GM10248 (cell line): ENCODE measurements around the gene FUT8.
A peak's percentile ranks its signal among the peaks of the same experiment; 100 is the strongest.

Experiments
- CTCF ChIA-PET: fragments of 300-600 bp; sonication (Branson Sonifier 250); formaldehyde crosslinking; extraction: SDS; loops from one replicate; lab custom pipeline; 2021; ENCODE audit warnings: antibody characterized with exemption; lab: Yijun Ruan, JAX
- POLR2A ChIA-PET: fragments of 350-650 bp; sonication (Branson Sonifier 250); formaldehyde crosslinking; extraction: SDS; loops from one replicate; lab custom pipeline; 2020; ENCODE audit warnings: antibody characterized with exemption; lab: Yijun Ruan, JAX
- DNase-seq: peaks from one replicate; pipeline ENCODE4 v3.0.0; 2012; ENCODE audit errors: extremely low spot score
- CTCF ChIP-seq: IDR thresholded peaks from 2 replicates; pipeline ENCODE4 v1.5.1; 2012; ENCODE audit warnings: mild to moderate bottlenecking, low read depth; ENCODE audit errors: extremely low read depth, missing control alignments, control extremely low read depth

FUT8 gene

DNA sequence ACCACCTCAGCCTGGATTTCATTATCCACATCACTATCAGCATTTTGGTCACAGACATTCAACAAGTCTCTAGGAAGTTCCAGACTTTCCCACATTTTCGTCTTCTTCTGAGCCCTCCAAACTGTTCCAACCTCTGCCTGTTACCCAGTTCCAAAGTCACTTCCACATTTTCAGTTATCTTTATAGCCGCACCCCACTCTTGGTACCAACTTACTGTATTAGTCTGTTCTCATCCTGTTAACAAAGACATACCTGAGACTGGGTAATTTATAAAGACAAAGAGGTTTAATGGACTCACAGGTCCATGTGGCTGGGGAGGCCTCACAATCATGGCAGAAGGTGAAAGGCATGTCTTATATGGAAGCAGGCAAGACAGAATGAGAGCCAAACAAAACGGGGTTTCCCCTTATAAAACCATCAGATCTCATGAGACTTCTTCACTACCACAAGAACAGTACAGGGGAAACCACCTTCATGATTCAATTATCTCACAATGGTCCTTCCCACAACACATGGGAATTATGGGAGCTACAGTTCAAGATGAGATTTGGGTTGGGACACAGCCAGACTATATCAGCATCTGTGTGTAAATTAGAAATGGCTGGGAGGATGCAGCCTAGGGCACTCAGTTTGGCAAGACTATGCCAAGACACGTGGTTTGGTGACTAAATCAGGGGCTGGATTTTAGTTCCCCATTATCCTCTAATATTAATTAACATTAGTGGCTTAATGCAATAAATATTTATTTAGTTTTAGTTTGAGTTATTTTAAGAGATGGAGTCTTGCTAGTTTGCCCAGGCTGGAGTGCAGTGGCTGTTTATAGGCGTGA is 16.2 kb upstream of the FUT8 start:
- no peak for TF ChIP-seq CTCF
- POLR2A ChIA-PET = no interaction called here
- no peak for DNase-seq
- CTCF ChIA-PET = interaction anchor here (7.2 kb wide), 1 partner anchor 14 kb away, joined by 39 read pairs; no protein-coding TSS in a partner anchor

- no peak for TF ChIP-seq CTCF
- ChIA-PET POLR2A (no interaction called here), CTCF (interaction anchor here (1.0 to 7.2 kb wide), 5 partner anchors 7 to 421 kb away, joined by 3 to 39 read pairs (median 3); no protein-coding TSS in a partner anchor)
- no peak for DNase-seq
Measured at GRCh38 chr14:65403231-65403630, 9.3 kb upstream of the FUT8 start.

DNA sequence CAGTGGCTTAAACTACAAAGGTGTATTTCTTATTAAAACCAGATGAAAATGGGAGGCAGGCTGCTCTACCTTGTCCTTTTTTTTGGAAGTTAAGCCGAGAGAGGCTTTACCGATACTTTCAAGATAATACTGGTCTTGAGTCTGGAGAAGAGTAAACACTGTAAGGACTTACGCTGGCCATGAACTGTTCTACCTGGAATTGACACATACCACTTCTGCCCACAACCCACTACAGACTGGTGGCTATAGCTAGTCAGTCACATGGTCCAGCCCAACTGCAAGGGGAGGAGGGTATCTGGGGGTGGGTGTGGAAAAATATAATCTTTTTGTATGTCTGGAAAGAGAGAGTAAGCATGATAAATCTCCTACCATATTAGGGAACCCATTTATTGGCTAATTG is 4.4 kb upstream of the FUT8 start:
- no peak for TF ChIP-seq CTCF
- no peak for DNase-seq
- ChIA-PET CTCF (no interaction called here), POLR2A (no interaction called here)

DNA sequence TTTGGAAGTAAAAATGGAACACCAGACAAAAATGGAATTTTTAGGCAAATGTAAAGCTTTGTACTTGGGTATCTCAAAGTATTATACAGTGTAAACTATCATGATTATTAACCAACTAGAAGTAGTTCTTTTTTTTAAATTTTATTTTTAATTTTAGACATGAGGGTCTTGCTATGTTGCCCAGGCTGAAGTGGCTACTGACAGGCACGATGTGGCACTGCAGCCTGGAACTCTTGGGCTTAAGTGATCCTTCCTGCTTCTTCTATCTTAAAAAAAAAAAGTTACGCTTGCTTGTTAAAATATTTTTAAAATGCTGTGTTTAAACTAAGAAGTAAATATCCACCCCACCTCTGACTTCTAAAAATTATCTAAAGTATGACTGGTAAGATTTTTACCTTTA is 1.9 kb upstream of the FUT8 start:
- POLR2A ChIA-PET = interaction anchor here (0.6 to 0.7 kb wide), 2 partner anchors 41 to 70 kb away, joined by 3 to 9 read pairs; no protein-coding TSS in a partner anchor
- CTCF ChIA-PET = interaction anchor here (1.2 to 3.9 kb wide), 8 partner anchors 11 to 550 kb away, joined by 4 to 39 read pairs (median 10); no protein-coding TSS in a partner anchor
- no peak for TF ChIP-seq CTCF
- DNase-seq = no peak

- CTCF ChIA-PET = interaction anchor here (0.7 to 5.5 kb wide), 30 partner anchors 12 to 549 kb away, joined by 3 to 39 read pairs (median 4); no protein-coding TSS in a partner anchor
- peak; percentile 86 for DNase-seq
- POLR2A ChIA-PET = interaction anchor here (0.7 to 1.6 kb wide), 4 partner anchors 42 to 124 kb away, joined by 3 to 6 read pairs (median 4); no protein-coding TSS in a partner anchor
- no peak for TF ChIP-seq CTCF
Measured at GRCh38 chr14:65411656-65412031, 886 bp upstream of the FUT8 start.

- no peak for DNase-seq
- TF ChIP-seq CTCF = peak; percentile 14
- ChIA-PET CTCF (interaction anchor here (0.9 to 5.5 kb wide), 21 partner anchors 9 to 548 kb away, joined by 3 to 71 read pairs (median 7); no protein-coding TSS in a partner anchor), POLR2A (interaction anchor here (0.9 to 1.6 kb wide), 4 partner anchors 26 to 126 kb away, joined by 3 to 6 read pairs (median 3); no protein-coding TSS in a partner anchor)
Measured at GRCh38 chr14:65412856-65413738, 567 bp downstream of the FUT8 start.
